LNCAP (cell line): ENCODE measurements around the gene C7orf57.

Experiments used
- CTCF ChIP-seq: fragments of 450-650 bp; IDR thresholded peaks from 2 replicates; pipeline ENCODE4 v1.5.1; 2017; ENCODE audit warnings: mild to moderate bottlenecking

Gene C7orf57

GRCh38 chr7:48078470-48078869 is 43.1 kb downstream of the C7orf57 start:
- TF ChIP-seq CTCF: no peak

GRCh38 chr7:48083114-48083830 is 47.9 kb downstream of the C7orf57 start:
- TF ChIP-seq CTCF: no peak

- TF ChIP-seq CTCF: no peak
These were observed 49.5 kb downstream of the C7orf57 start for GRCh38 chr7:48084727-48085432.

GRCh38 chr7:48085433-48085791 is 50.1 kb downstream of the C7orf57 start:
- no peak for TF ChIP-seq CTCF

- no peak for TF ChIP-seq CTCF
These were observed 50.6 kb downstream of the C7orf57 start for GRCh38 chr7:48085942-48086341.

- TF ChIP-seq CTCF: no peak
These were observed 52.0 kb downstream of the C7orf57 start for GRCh38 chr7:48087349-48087748.

- TF ChIP-seq CTCF: no peak
These were observed 53.3 kb downstream of the C7orf57 start for GRCh38 chr7:48088559-48089045.
